Globus pallidus (tissue), 1 donor: ENCODE results near the gene PLCB1.

Source experiments
- DNase-seq: peaks from one replicate; pipeline ENCODE4 v3.0.0-alpha.2; 2015; ENCODE audit warnings: low spot score

The PLCB1 gene

GRCh38 chr20:8505476-8506200 lies 373.6 kb downstream of the PLCB1 start:
- DNase-seq, result no peak

- DNase-seq, result no peak
These were observed 375.2 kb downstream of the PLCB1 start for GRCh38 chr20:8507231-8507630.

GRCh38 chr20:8509809-8510208 lies 377.7 kb downstream of the PLCB1 start:
- no peak for DNase-seq

- DNase-seq, result no peak
These were observed 378.7 kb downstream of the PLCB1 start for GRCh38 chr20:8510808-8511207.

- no peak for DNase-seq
These were observed 379.9 kb downstream of the PLCB1 start for GRCh38 chr20:8512003-8512402.

- DNase-seq, result no peak
These were observed 383.9 kb downstream of the PLCB1 start for GRCh38 chr20:8515810-8516435.

- no peak for DNase-seq
These were observed 386.8 kb downstream of the PLCB1 start for GRCh38 chr20:8518878-8519277.

GRCh38 chr20:8519887-8520286 lies 387.8 kb downstream of the PLCB1 start:
- DNase-seq, result no peak

GRCh38 chr20:8522168-8522567 lies 390.1 kb downstream of the PLCB1 start:
- no peak for DNase-seq

GRCh38 chr20:8523684-8524083 lies 391.6 kb downstream of the PLCB1 start:
- no peak for DNase-seq

- no peak for DNase-seq
These were observed 392.3 kb downstream of the PLCB1 start for GRCh38 chr20:8524101-8525016.

GRCh38 chr20:8525017-8525343 lies 392.9 kb downstream of the PLCB1 start:
- DNase-seq, result no peak

- no peak for DNase-seq
These were observed 394.5 kb downstream of the PLCB1 start for GRCh38 chr20:8526610-8527009.

GRCh38 chr20:8527998-8528723 lies 396.1 kb downstream of the PLCB1 start:
- no peak for DNase-seq

GRCh38 chr20:8530022-8530421 lies 398.0 kb downstream of the PLCB1 start:
- no peak for DNase-seq

GRCh38 chr20:8532169-8532568 lies 400.1 kb downstream of the PLCB1 start:
- DNase-seq, result no peak

GRCh38 chr20:8534368-8535160 lies 402.5 kb downstream of the PLCB1 start:
- no peak for DNase-seq

GRCh38 chr20:8535403-8536261 lies 403.6 kb downstream of the PLCB1 start:
- no peak for DNase-seq

- DNase-seq, result no peak
These were observed 404.2 kb downstream of the PLCB1 start for GRCh38 chr20:8536262-8536618.

GRCh38 chr20:8540466-8540865 lies 408.4 kb downstream of the PLCB1 start:
- no peak for DNase-seq

- no peak for DNase-seq
These were observed 410.0 kb downstream of the PLCB1 start for GRCh38 chr20:8542110-8542486.
